Activated naive CD4-positive, alpha-beta T cell treated with anti-CD3 and anti-CD28 coated beads, Interleukin-2, amount 50 U/mL, for 16 hours (primary cell): ENCODE data around the gene HDGFL2.

Source experiments
- DNase-seq: peaks from one replicate; pipeline ENCODE4 v3.0.0-alpha.2; 2020

Gene HDGFL2

GRCh38 chr19:4471403-4472173 is 509 bp upstream of the HDGFL2 start:
- peak; percentile 98 for DNase-seq

DNA sequence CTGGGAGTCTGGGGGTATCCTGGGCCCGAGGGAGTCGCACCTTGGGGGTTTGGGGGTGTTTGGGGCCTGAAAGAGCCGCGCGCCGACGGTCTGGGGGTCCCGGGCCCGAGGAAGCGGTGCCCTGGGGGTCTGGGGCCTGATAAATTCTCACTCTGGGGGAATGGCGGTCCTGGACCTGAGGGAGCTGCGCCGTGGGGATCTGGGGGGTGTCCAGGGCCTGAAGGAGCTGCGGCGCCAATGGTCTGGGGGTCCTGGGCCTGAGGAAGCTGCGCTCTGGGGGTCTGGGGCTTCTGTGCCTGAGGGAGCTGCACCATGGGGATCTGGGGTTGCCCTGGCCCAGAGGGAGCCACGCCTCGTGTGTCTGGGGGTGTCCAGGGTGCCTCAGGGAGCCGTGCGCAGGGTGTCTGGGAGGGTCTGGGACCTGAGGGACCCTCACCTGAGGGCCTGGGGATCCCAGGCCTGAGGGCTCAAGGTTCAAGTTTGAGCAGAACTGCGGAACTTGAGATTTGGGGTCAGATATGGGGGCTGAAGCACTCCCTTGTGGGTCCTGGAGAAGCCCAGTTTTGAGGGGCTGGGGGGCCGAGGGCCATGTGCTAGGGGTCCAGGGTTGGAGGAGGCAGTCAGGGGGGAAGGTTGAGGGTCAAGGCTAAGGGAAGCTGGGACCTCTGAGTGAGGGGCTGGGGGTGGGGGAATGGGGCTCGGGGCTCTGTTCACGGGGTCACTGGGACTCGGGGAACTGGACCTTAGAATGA is 1.1 kb downstream of the HDGFL2 start:
- DNase-seq: no peak

GRCh38 chr19:4473763-4474513 is 1.8 kb downstream of the HDGFL2 start:
- no peak for DNase-seq

DNA sequence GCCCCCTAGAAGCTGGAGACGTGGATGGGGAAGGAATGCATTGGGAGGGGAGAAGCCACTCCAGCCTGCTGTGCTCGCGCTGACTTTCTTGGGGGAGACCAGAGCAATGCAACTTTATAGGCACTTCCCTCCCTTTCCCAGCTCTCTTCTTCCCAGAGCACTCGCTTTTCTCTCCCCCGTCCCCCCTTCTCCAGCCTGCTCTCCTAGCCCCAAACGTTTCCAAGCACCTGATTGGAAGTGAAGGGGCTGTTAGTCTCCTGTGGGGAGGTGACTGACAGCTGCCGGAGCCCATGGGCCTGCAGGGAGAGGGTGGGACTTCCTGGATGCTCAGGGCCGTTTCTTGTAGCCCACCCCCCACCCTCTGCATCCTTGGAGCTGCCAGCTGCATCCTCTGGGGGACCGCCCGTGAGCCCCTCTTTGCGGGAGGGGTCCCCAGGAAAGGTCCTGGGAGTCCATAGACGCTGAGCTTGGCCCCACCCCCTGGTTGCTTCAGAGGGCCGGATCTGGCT is 2.5 kb downstream of the HDGFL2 start:
- no peak for DNase-seq

- no peak for DNase-seq
Measured at GRCh38 chr19:4477034-4477801, 5.1 kb downstream of the HDGFL2 start.

DNA sequence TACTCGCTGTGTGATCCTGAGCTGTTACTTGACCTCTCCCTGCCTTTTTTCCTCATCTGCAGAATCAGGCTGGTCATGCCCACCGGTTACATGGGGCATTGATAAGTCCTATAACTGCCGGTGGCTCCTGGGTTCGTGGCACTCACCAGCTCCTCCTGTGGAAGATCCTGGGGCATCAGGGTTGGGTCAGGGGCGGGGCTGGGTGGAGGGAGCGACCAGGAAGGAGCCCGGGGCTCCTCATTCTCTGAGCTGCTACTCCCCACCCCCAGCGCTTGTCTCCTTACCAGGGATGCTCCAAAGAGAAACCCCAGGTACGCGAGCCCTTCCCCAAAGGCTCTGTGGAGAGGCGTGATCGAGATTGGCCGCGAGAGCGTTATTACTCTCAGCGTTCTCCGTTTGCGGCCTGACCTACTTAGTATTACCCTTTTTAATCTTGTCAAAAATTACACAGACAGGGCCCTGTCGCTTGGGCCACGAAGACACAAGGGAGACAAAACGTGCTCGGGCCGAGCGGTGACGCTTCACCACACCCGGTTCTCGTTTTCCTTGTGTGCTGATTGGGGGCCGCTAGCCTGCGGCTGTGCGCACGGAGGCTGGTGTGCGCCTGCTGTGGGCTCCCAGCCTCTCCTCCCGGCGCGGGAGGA is 10.7 kb downstream of the HDGFL2 start:
- DNase-seq: no peak

DNA sequence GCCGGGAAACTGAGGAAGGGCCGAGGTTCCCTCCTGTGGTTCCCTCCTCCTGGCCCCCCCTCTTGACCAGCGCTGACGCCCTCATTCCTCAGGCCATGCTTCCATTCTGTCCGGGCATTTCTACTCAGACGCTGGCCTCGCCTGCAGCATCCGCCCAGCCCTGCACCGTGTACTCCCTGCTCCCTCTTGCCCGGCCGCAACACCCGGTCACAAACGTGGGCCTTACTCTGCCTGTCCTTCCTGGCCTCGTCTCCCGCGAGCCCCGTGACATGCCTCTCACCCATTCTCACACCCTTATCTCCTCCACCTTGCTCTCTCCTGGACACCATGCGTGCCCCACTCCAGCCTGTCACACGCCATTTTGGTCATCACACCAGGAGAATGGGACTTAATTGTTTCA is 11.3 kb downstream of the HDGFL2 start:
- DNase-seq: no peak

GRCh38 chr19:4487572-4487971 is 15.5 kb downstream of the HDGFL2 start:
- DNase-seq: no peak

DNA sequence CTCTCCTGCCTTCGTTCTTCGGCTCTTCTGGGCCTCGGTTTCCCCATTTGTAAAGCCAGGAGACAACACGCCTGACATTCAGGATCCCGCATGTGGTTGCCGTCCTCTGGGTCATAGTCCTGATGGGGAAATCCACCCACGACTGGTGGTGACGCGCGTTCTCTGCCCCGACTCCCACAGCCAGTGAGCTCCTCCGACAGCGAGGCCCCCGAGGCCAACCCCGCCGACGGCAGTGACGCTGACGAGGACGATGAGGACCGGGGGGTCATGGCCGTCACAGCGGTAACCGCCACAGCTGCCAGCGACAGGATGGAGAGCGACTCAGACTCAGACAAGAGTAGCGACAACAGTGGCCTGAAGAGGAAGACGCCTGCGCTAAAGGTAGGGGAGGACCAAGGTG is 16.4 kb downstream of the HDGFL2 start:
- no peak for DNase-seq

GRCh38 chr19:4491446-4491845 is 19.3 kb downstream of the HDGFL2 start:
- no peak for DNase-seq

- DNase-seq: no peak
Measured at GRCh38 chr19:4492337-4493103, 20.4 kb downstream of the HDGFL2 start.

- DNase-seq: no peak
Measured at GRCh38 chr19:4493104-4493928, 21.2 kb downstream of the HDGFL2 start.

GRCh38 chr19:4493929-4494690 is 22.0 kb downstream of the HDGFL2 start:
- DNase-seq: no peak

DNA sequence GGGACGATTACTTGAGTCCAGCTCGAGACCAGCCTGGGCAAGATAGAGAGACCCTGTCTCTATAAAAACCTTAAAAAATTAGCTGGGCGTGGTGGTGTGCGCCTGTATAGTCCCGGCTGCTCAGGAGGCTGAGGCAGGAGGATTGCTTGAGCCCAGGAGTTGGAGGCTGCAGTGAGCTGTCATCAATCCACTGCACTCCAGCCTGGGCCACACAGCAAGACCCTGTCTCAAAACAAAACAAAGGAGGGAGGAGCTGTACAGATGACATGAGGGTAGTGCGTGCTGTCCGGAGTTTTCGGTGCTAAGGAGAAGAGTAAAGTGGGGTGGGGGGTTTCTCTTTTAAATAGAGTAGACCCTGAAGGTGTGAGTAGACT is 22.6 kb downstream of the HDGFL2 start:
- no peak for DNase-seq

GRCh38 chr19:4495471-4495870 is 23.4 kb downstream of the HDGFL2 start:
- no peak for DNase-seq

DNA sequence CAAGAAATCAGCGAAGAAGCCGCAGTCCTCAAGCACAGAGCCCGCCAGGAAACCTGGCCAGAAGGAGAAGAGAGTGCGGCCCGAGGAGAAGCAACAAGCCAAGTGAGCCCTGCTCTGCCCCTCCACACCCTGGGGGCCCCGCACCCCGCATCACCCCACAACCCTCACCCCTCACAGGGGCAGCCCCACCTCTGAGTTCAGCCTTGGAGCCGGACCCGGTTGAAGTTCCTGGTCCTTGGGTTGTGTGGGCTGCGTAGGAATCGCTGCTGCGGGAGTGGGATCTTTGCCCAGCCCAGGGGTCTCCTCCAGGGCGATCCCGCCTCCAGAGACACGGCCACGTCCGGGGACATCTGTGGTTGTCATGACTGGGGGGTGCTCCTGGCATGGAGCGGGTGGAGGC is 24.2 kb downstream of the HDGFL2 start:
- DNase-seq: no peak

DNA sequence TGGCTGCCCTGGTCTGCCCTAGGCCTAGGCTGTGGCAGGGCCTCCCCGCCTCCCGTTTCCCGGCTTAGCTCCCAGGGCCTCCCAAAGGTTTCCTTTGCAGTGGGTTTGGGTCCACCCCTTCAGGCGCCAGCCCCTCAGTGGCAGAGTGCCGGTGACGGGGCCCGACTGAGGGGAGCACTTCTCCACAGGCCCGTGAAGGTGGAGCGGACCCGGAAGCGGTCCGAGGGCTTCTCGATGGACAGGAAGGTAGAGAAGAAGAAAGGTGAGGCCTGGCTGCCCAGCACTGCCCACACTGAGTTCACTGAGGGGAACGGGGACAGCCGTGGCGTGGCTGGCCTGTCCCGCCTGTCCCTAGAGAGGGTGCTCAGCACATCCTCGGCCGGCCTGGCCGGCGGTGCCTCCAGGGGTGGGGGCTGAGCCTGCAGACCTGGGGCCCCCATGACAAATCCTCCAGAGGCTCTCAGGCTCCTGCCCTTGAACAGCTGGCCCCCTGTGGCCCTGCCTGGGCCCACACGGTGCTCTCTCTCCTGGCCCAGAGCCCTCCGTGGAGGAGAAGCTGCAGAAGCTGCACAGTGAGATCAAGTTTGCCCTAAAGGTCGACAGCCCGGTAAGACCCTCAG is 25.8 kb downstream of the HDGFL2 start:
- DNase-seq: no peak

- no peak for DNase-seq
Measured at GRCh38 chr19:4498694-4499093, 26.6 kb downstream of the HDGFL2 start.

DNA sequence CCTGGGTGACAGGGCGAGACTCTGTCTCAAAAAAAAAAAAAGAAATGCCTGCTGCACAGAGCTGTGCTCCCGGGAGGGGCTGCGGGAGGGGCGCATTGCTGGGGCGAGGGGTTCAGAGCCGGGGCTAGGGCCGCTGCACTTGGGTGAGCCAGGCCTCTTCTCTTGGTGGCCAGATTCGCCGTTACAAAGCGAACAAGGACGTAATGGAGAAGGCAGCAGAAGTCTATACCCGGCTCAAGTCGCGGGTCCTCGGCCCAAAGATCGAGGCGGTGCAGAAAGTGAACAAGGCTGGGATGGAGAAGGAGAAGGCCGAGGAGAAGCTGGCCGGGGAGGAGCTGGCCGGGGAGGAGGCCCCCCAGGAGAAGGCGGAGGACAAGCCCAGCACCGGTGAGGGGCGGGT is 27.2 kb downstream of the HDGFL2 start:
- DNase-seq: no peak
